D341Med (cell line): Measurements from ENCODE around the gene SMC3.
"Not testable (repeated sequence)": the region's sequence is repeated elsewhere in the genome, so short reads cannot be mapped to it uniquely, and the experiment has no call there.

Source experiments
- DNase-seq: peaks from one replicate; pipeline ENCODE4 v3.0.0; 2012; ENCODE audit warnings: low spot score

The SMC3 gene

DNA sequence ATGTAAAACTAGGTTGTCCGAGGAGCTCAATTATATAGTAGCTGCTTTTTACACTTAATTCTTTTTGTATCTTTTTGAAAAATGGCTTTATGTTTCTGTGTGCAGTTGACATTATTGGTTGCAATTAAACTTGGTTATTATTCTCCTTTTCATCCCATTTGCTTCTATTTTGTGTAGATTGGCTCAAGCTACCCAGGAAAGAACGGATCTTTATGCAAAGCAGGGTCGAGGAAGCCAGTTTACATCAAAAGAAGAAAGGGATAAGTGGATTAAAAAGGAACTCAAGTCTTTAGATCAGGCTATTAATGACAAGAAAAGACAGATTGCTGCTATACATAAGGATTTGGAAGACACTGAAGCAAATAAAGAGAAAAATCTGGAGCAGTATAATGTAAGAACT, 16.5 kb downstream of the SMC3 start:
- DNase-seq, result no peak

DNA sequence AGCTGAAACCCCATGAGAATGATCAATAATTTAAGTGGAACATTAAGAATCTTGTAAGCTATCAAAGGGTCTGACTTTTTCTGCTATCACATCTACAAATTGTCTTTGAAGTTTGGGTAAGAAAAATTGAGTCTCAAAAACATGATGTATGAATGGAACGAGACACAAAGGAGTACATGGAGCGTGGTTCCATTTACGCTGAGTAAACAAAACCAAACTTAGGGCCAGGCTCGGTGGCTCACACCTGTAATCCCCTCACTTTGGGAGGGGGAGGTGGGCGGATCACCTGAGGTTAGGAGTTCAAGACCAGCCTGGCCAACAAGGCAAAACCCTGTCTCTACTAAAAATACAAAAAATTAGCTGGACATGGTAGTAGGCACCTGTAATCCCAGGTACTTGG, 24.3 kb downstream of the SMC3 start:
- no peak for DNase-seq

GRCh38 chr10:110597476-110597875, 30.0 kb downstream of the SMC3 start:
- DNase-seq, result no peak

- peak; percentile 46 for DNase-seq
These were observed 33.1 kb downstream of the SMC3 start for GRCh38 chr10:110600487-110601101.

DNA sequence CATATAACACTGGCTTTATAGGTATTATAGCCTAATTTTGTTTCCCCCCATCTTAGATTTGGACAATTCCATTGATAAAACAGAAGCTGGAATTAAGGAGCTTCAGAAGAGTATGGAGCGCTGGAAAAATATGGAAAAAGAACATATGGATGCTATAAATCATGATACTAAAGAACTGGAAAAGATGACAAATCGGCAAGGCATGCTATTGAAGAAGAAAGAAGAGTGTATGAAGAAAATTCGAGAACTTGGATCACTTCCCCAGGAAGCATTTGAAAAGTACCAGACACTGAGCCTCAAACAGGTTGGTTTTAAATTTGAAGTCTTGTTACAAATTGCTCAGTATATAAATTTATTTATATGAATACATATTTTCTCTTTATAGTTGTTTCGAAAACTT, 34.1 kb downstream of the SMC3 start:
- DNase-seq, result no peak

GRCh38 chr10:110608087-110608486, 40.6 kb downstream of the SMC3 start:
- DNase-seq, result no peak

DNA sequence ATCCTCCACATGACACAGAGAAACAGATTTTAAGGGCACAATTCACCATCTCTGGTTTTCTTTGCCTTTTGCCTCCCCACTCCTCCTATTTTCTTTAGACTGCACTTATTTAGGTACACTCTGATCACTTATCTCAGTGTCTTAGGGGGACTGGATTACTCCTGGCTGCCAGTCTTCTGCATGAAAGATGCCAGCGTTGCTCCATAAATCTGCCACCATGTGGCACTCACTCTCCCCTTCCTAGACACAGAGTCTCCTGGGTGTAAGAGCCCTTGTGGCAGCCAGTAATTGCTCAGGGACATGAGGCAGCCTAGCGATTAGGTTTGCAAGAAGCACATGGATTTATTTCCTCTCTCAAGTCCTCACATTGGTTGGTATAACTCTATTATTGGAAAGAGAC, 42.1 kb downstream of the SMC3 start:
- DNase-seq, result peak; percentile 62

- DNase-seq, result peak; percentile 60
These were observed 42.8 kb downstream of the SMC3 start for GRCh38 chr10:110610308-110610774.

DNA sequence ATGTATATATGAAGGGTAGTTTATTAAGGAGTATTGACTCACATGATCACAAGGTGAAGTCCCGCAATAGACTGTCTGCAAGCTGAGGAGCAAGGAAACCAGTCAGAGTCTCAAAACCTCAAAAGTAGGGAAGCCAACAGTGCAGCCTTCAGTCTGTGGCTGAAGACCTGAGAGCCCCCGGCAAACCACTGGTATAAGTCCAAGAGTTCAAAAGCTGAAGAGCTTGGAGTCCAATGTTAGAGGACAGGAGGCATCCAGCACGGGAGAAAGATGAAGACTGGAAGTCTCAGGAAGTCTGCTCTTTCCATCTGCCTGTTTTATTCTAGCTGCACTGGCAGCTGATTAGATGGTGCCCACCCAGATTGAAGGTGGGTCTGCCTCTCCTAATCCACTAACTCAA, 43.3 kb downstream of the SMC3 start:
- DNase-seq, result not testable (repeated sequence)

DNA sequence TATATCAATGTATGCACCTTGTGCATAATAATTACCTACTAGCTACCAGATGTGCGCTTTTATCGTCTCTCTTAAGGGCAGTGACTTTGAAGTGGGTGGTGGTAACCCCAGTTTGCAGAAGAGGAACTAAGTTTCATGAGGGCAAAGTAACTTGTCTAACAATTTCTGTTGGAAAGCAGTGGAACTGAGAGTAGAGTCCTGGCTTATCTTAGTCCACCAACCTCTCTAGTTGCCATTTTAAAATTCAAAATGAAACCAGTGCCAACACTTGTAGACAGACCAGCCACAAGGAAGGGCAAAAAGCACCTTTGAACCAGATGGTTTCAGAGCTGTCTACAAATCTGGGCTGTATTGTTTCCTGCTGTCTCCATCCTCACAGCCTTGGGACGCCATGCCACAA, 44.6 kb downstream of the SMC3 start:
- DNase-seq, result no peak

- no peak for DNase-seq
These were observed 45.1 kb downstream of the SMC3 start for GRCh38 chr10:110612629-110613028.

GRCh38 chr10:110613341-110613995, 46.0 kb downstream of the SMC3 start:
- DNase-seq, result no peak

GRCh38 chr10:110613996-110614495, 46.6 kb downstream of the SMC3 start:
- no peak for DNase-seq

DNA sequence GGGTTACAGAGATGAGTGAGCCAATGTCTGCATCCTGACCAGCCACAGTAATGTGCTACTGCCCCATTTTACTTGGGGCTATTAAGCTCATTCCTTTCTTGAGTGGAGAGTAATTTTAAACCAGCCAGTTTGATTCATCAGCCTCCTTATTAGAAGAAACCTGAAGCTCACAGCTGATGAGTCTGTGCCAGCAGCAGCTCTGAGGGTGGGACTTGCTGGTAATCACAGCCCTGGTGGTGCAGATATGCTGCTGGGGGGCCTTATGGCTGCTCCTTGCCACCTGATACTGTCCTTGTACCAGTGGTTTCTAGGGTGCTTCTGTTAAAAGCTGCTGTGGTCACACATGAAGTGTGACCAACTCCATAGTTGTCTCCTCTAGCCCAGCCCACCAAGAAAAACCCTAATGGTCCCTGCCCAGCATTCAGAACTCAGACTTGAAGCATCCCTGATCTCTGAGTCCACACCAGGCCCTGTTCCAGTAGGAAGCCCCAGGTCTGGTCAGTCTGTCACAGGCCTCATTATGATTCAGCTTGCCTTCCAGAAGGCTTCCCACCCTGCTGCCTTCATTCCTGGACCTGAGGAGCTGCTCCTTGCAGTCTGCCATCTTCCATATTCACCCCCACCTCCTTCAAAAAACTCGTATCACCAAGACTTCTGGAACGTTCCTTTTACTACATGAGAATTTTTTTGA, 47.7 kb downstream of the SMC3 start:
- no peak for DNase-seq

DNA sequence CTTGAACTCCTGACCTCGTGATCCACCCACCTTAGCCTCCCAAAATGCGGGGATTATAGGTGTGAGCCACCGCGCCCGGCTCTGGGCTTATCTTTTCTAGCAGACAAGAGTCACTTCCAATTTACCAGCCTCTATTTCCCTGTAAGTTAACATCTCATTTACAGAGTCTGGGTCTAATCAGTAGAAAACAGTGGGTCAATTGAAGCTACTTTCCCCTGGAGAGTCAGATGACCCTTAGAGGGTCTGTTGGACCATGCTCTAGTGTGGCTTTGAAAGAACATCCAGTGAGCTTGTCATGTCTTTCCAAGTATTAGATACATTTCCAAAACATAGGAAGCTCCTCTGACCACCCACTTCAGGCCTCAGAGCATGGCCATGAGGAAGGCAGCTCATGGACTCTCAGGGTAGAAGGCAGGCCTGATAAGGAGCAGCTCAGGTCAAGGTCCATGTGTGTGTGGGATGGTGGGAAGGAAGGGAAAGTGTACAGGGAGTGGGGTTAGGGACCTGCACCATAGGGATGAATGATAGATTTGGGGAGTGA, 49.1 kb downstream of the SMC3 start:
- no peak for DNase-seq

GRCh38 chr10:110617425-110618229, 50.1 kb downstream of the SMC3 start:
- no peak for DNase-seq

DNA sequence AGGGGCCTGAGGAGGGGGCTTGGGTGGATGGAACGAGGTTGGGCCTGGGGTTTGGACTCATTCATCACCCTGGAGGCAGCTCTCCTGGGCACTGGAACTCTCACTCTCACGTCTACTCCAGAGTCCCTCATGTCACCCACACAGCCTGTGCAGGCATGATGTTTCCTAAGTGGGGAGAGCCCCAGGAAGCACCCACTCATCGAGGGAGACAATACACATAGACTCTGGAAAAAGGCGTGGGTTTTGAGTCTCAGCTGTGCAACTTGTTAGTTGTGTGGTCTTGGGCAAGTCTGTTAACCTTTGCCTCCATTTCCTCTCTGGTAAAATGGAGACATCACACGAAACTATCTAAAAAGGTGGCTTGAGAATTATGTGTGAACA, 50.7 kb downstream of the SMC3 start:
- DNase-seq, result no peak

DNA sequence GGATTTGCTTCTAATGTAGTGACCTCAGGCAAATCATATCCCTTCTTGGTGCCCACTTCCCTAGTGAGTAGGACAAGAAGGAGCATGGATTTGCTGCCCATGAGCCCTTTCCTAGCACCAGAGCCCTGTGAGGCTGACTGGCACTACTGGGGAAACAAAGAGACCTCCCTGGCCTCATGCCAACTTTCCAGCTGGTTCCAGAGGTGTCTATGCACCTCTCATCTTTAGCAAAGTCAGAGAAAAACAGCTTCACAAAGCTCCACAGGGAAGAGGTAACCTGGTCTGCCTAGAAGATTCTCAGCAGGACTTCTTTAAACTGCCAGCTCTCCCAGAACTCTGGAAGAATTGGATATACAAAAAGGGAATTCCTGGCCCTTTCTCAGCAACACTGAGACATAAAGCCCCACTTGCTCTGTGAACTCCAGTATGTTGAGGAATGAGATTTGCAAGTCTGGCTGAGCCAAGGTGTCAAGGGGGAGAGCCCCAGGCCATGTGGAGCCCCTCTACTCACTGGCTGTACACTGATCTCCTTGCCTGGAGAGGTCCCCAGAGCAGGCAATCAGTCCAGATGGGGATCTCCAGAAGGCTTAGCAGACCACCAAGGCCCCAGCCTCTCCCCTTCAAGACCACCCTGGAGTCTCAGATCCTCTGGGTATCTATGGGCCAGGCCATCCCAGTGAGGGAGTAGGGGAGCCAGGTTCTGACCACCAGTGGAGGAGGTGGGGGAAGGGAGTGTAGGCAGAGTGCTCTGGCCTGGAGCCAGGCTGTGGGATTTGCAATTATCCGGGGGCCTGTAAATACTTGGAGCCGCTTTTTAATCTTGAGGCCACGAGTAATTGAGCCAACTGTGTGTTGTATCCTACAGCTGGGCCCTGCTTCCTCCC, 52.3 kb downstream of the SMC3 start:
- peak; percentile 38 for DNase-seq

DNA sequence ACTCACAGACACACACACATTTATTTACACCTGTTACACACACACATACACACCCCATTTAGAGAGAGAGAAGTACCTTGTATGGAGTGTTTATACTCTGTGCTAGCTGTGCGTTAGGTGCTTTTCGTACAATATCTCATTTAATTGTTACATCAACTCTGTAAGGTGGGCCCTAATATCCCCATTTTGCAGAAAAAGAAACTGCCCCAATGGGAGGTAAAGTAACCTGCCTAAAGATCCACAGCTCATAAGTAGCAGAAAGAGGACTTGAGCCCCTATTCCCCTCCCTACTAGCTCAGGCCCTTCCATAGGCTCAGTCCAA, 52.9 kb downstream of the SMC3 start:
- no peak for DNase-seq

GRCh38 chr10:110623316-110623715, 55.8 kb downstream of the SMC3 start:
- DNase-seq, result not testable (repeated sequence)

DNA sequence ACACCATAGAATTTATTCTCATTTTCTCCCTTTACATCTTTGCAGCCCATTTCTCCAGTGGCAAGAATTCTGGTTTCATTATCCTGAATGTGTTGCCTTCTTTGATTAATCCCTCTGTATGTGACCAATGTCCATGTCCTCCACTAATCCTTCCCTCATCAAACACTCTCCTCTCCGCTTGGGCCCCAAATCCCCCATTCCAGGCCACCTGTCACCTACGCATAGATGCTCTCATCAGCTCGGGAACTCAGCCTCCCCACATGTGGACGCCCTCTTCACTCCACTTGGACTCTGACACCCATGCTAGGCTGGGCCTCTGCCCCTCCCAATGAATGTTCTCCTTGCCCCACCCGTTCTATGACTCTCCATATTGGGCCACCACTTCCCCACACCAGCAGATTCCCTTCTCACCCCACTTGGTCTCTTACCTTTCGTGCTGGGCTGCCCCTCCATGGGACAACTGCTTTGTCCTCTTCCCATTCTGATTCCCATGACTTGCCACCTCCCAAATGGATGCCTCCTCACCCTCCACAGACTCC, 57.9 kb downstream of the SMC3 start:
- no peak for DNase-seq
